ENCODE results near the gene CCDC121. TPM values are rescaled to one million over a fixed set of nuclear protein-coding genes. Genes with fewer than 3 reads are reported as not detected.
A peak's percentile ranks its signal among the peaks of the same experiment; 100 is the strongest.

The CCDC121 gene
- polyA plus RNA-seq, 1 donor (not counting 4 experiments of a cell fraction or from before 2014, with no cell fraction given), result 1.1 TPM

DNA sequence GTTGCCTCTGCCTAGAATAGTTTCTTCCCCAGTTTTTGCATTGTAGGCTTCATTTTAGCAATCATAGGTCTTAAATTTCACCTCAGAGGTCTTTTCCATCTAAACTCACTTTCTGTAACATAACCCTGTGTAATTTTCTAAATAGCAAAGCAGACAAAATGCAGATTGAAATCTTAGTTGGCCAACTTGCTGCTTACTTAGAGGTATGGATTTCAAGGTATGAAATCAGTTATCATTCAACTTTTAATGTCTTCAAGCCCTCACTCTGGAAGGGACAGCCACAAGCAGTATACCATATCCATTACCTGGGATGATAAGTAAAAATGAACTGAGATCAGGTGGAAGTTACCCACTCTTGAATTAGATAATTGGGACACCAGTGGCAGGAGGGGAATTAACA lies 3.9 kb downstream of the CCDC121 start:
- H3K4me2 ChIP-seq (ENCODE audit: control insufficient read depth, extremely low read depth, insufficient read depth, low read depth, low read length), result no peak overlapping the region
- no peaks in the 10 kb centered on the region for H3K9me3 ChIP-seq (ENCODE audit: control insufficient read depth, low read depth, low read length)
- H3K27me3 ChIP-seq (ENCODE audit: control insufficient read depth, extremely low read depth, insufficient read depth, low read length), result no peaks in the 10 kb centered on the region
- FAIRE-seq (no peak), DNase-seq (ENCODE audit: low read depth, low spot score) (no peak)
- no peak overlapping the region for H3K27ac ChIP-seq (ENCODE audit: control insufficient read depth, insufficient read depth, low read length)
- H3K79me2 ChIP-seq (ENCODE audit: control insufficient read depth, insufficient read depth, low read length), result peaks cover 10% of the 10 kb centered on the region
- peaks cover 5% of the 10 kb centered on the region in 2 experiments for H3K36me3 ChIP-seq (ENCODE audit: control insufficient read depth in 2 of 2, extremely low read depth in 1 of 2, insufficient read depth in 2 of 2, low read length in 2 of 2)
- H2AFZ ChIP-seq (ENCODE audit: control insufficient read depth, low read length), result no peak overlapping the region
- H3K4me3 ChIP-seq (ENCODE audit: control insufficient read depth in 2 of 3, extremely low read depth in 1 of 3, insufficient read depth in 2 of 3, low read depth in 1 of 3, low read length in 3 of 3), result no peak overlapping the region
- no peaks in the 10 kb centered on the region for H3K9me1 ChIP-seq (ENCODE audit: control insufficient read depth, extremely low read depth, insufficient read depth, low read length)
- no peaks in the 10 kb centered on the region for H4K20me1 ChIP-seq (ENCODE audit: control insufficient read depth, extremely low read depth, insufficient read depth, low read length)
- dilution Hi-C loops (cut with MboI; ENCODE audit: extremely low pct_ligation_motif_present, low sequenced_read_pairs), result no loop called here
- H3K9ac ChIP-seq (ENCODE audit: control insufficient read depth, extremely low read depth, insufficient read depth, low read length), result no peak overlapping the region
- TF ChIP-seq, protein P1, sequence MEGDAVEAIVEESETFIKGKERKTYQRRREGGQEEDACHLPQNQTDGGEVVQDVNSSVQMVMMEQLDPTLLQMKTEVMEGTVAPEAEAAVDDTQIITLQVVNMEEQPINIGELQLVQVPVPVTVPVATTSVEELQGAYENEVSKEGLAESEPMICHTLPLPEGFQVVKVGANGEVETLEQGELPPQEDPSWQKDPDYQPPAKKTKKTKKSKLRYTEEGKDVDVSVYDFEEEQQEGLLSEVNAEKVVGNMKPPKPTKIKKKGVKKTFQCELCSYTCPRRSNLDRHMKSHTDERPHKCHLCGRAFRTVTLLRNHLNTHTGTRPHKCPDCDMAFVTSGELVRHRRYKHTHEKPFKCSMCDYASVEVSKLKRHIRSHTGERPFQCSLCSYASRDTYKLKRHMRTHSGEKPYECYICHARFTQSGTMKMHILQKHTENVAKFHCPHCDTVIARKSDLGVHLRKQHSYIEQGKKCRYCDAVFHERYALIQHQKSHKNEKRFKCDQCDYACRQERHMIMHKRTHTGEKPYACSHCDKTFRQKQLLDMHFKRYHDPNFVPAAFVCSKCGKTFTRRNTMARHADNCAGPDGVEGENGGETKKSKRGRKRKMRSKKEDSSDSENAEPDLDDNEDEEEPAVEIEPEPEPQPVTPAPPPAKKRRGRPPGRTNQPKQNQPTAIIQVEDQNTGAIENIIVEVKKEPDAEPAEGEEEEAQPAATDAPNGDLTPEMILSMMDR (optimal IDR thresholded peaks at IDR 0.05 in 1 of 3, IDR thresholded peaks at IDR 0.05 in 1 of 3, conservative IDR thresholded peaks at IDR 0.05 in 1 of 3; ENCODE audit: extremely low read depth in 1 of 3, insufficient read depth in 2 of 3, low read length in 3 of 3), result no peak
- no peak for TF ChIP-seq EZH2 (IDR thresholded peaks at IDR 0.05; ENCODE audit: low read length)
- H3K4me1 ChIP-seq (ENCODE audit: control insufficient read depth, extremely low read depth, insufficient read depth, low read length), result peaks cover 36% of the 10 kb centered on the region

DNA sequence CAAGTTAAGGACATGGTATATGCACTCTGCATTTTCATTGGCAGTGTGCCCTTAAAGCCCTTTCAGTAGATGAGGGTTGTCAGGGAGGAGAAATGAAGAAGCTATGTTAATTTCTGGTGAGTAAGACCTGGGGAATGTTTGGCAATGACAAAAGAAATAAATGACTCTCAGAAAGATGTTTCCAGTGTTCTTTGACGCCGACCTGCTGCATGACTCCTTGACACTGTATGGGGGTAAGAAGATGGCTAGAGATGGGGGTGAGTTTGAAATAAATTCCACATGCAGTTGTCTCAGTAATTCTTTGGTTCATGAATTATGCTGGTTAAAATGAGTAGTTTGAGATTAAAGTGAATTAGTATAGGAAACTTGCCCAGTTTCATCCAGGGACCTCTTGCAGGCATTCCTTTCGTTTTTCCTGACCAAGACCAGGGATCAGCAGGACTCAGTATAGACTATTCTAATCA lies 5.9 kb downstream of the CCDC121 start:
- Histone ChIP-seq H3K79me2 (ENCODE audit: control insufficient read depth, insufficient read depth, low read length) (no peaks in the 10 kb centered on the region), H3K9ac (ENCODE audit: control insufficient read depth, extremely low read depth, insufficient read depth, low read length) (no peak overlapping the region), H3K4me2 (ENCODE audit: control insufficient read depth, extremely low read depth, insufficient read depth, low read depth, low read length) (no peak overlapping the region), H3K27me3 (ENCODE audit: control insufficient read depth, extremely low read depth, insufficient read depth, low read length) (no peaks in the 10 kb centered on the region), H3K27ac (ENCODE audit: control insufficient read depth, insufficient read depth, low read length) (no peak overlapping the region), H3K36me3 (ENCODE audit: control insufficient read depth in 2 of 2, extremely low read depth in 1 of 2, insufficient read depth in 2 of 2, low read length in 2 of 2) (peaks cover 5% of the 10 kb centered on the region in 2 experiments), H3K4me1 (ENCODE audit: control insufficient read depth, extremely low read depth, insufficient read depth, low read length) (peaks cover 30% of the 10 kb centered on the region), H3K9me3 (ENCODE audit: control insufficient read depth, low read depth, low read length) (no peaks in the 10 kb centered on the region), H2AFZ (ENCODE audit: control insufficient read depth, low read length) (no peak overlapping the region), H4K20me1 (ENCODE audit: control insufficient read depth, extremely low read depth, insufficient read depth, low read length) (no peaks in the 10 kb centered on the region), H3K4me3 (ENCODE audit: control insufficient read depth in 2 of 3, extremely low read depth in 1 of 3, insufficient read depth in 2 of 3, low read depth in 1 of 3, low read length in 3 of 3) (no peak overlapping the region), H3K9me1 (ENCODE audit: control insufficient read depth, extremely low read depth, insufficient read depth, low read length) (no peaks in the 10 kb centered on the region)
- FAIRE-seq (peak; percentile 64), DNase-seq (ENCODE audit: low read depth, low spot score) (peak; percentile 28)
- TF ChIP-seq, protein P1 (optimal IDR thresholded peaks at IDR 0.05 in 1 of 3, IDR thresholded peaks at IDR 0.05 in 1 of 3, conservative IDR thresholded peaks at IDR 0.05 in 1 of 3; ENCODE audit: extremely low read depth in 1 of 3, insufficient read depth in 2 of 3, low read length in 3 of 3), result no peak
- no peak for TF ChIP-seq EZH2 (IDR thresholded peaks at IDR 0.05; ENCODE audit: low read length)
- dilution Hi-C loops (cut with MboI; ENCODE audit: extremely low pct_ligation_motif_present, low sequenced_read_pairs), result no loop called here

All from keratinocyte (primary cell).